HG02884 (cell line): ENCODE measurements around the gene PMM2.

ENCODE experiments used
- ATAC-seq: cut with Tn5 transposase; IDR thresholded peaks from one replicate; pipeline ENCODE4 v1.9.1; 2021; ENCODE audit warnings: mild to moderate bottlenecking, moderate library complexity; ENCODE audit not compliant: unreplicated experiment

Gene PMM2

DNA sequence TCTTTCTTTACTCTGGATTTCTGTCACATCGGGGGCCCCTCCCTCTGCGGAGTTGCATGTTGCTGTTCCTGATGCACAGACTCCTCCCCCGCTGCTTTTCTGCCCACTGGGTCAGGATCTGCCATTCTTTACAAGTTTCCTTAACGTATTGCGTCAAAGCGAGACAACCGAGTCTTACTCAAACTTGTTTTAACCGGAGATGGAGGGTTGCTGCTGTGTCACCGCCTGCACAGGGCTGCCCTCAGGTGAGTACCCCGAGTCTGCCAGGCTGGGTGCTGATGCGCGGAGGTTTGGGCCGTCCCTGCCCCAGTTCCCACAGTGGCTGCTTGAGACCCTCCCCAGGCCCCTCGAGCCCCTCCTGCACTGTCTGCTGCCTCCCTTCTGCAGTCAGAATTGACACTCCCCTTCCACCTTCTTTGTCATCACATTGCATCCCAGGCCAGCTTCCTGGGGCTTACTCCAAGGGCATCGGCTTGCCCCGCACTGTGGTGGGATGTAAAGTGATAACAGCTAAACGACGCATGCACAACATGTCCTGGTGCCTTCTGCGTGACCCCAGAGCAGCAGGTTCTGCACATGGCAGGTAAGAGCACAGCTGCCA lies 51.9 kb downstream of the PMM2 start:
- ATAC-seq: no peak

DNA sequence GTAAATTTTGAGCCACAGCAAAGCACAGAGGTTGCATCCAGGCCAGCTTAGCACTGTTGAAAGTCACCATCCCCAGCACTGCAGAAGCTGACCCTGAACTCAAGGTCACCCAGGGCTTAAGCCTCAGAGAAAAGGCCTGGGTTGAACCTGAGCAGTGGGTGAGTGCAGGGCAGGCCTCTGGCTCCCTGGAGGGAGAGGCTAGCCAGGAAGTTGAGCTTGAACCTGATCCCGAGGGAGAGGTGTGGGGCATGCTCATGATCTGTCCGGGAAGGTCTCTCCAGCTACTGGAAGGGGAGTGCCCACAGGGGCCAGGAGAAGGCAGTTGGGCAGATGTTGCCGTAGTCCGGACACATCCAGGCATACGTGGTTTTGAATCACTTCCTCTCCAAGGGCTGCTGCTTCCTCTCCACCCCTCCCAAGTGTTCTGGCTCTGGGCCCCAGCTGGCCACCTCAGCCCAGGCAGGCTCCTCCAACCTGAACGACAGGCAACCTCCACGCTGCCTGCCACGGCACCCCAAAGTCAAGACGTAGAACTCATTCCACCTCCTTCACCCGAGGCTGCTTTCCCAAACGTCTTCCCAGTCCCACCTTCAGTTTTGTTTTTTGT lies 52.7 kb downstream of the PMM2 start:
- ATAC-seq: no peak

- ATAC-seq: no peak
These were observed 54.2 kb downstream of the PMM2 start for GRCh38 chr16:8851761-8852403.

- ATAC-seq: no peak
These were observed 54.9 kb downstream of the PMM2 start for GRCh38 chr16:8852534-8852933.

- ATAC-seq: no peak
These were observed 55.5 kb downstream of the PMM2 start for GRCh38 chr16:8853150-8853549.

DNA sequence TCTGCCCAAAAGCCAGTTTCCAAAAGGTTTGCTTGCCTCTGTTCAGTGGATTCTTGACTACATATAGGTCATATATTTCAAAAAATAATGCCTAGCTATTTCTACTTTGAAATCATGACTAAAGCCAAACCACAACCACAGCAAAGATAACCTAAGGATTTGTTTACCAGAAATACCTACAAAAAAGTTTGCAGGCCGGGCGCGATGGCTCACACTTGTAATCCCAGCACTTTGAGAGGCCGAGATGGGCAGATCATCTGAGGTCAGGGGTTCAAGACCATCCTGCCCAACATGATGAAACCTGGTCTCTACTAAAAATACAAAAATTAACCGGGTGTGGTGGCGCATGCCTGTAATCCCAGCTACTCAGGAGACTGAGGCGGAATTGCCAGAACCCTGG lies 56.0 kb downstream of the PMM2 start:
- no peak for ATAC-seq

GRCh38 chr16:8854298-8854948 lies 56.8 kb downstream of the PMM2 start:
- ATAC-seq: no peak

DNA sequence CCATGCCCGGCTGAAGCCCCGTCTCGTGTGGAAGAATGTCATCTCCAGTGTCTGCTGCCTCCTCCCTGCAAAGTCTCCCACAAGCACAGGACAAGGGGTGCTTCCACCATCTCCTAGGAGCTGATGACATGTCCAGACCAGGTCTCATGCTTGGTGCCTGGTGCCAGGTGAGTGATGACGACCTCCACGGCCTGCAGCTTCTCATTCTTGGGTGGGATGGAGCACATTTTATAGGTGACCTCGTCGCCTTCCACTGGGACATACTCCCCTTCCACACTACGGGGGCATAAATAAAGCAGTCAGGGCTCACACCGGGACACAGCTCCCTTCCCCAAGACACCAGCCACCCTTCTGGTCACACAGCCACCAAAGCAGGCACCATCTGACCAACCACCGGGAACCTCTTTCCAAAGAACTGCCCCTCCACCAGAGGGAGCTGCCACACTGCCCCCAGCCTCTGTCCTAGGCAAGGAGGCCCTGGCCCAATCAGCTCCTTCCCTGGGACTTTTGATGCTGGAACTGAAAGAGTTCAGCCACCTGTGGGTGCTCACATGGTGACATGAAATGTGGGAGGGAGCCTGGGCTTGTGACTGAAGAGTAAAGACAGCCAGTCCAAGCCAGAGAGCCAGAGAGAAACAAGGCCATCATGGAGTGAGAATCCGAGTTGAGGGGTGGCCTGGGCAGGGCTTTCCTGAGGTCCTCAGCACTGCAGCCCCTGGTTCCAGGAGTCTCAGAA lies 57.6 kb downstream of the PMM2 start:
- no peak for ATAC-seq

- ATAC-seq: no peak
These were observed 58.3 kb downstream of the PMM2 start for GRCh38 chr16:8855972-8856371.

GRCh38 chr16:8858994-8859912 lies 61.6 kb downstream of the PMM2 start:
- no peak for ATAC-seq

DNA sequence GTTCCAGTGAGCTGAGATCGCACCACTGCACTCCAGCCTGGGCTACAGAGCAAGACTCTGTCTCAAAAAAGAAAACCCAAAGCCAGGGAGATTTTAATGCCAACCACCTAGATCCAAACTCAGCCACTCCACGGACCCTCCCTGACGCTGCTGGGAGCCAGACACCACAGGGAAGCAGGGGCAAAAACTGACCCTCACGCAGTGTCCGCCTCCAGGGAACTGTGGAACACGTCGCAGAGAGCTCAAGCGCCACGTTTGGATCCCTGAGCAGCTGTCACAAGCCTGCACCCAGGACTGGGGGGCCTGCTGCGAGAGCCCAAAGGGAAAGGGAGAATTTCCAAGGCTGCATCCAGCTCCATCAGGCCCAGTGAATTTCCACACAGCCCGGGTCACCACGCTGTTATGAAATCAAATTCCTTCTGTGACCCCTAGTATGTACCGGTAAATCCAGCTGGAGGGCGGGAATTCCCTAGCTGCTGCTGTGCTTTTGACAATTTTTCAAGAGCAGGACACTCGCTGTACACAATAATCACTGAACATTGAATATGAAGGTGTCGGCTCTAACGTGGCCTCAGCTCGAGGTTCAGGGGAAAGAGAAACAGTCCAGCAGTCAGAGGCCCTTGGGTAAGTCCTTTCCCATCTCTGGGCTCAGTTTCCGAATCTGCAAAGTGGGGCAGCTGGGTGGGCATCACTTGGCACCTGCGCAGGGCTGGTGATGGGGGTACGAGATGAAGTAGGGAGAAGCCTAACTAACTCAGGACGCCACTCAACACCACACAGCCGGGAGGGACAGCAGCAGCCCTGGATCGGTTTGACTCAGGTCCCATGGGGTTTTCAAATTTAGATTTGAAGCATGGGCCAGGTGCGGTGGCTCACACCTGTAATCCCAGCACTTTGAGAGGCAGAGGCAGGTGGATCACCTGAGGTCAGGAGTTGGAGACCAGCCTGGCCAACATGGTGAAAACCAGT lies 62.6 kb downstream of the PMM2 start:
- no peak for ATAC-seq

DNA sequence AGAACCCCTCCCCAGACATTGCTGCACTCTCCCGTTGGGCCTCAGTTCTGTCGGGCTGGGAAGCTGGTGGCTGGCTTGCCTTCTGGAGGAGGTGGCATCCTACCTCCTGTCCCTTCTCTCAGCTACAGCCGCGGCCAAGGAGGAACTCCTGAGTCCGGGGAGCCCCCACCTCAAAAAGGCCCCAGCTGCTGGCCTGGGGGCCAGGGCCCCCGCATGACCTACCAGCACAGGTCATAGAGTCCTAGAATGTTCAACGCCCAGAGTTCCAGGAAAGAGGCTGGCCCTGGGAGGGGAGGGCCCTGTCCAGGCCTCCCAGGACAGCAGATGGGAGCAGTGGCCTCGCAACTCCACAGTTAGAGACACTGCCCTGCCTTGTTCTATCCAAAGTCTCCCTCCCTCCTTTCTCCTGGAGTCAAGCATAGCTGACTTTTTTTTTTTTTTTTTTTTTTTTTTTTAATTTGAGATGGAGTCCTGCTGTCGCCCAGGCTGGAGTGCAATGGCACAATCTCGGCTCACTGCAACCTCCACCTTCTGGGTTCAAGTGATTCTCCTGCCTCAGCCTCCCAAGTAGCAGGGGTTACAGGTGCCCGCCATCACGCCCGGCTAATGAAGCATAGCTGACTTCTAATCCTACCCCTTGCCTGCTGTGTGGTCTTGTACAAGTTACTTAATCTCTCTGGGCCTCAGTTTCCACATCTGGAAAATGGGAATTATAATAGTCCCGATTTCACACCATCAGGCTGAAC lies 64.1 kb downstream of the PMM2 start:
- ATAC-seq: no peak

GRCh38 chr16:8862309-8863130 lies 64.9 kb downstream of the PMM2 start:
- no peak for ATAC-seq

- ATAC-seq: no peak
These were observed 66.2 kb downstream of the PMM2 start for GRCh38 chr16:8863594-8864424.

DNA sequence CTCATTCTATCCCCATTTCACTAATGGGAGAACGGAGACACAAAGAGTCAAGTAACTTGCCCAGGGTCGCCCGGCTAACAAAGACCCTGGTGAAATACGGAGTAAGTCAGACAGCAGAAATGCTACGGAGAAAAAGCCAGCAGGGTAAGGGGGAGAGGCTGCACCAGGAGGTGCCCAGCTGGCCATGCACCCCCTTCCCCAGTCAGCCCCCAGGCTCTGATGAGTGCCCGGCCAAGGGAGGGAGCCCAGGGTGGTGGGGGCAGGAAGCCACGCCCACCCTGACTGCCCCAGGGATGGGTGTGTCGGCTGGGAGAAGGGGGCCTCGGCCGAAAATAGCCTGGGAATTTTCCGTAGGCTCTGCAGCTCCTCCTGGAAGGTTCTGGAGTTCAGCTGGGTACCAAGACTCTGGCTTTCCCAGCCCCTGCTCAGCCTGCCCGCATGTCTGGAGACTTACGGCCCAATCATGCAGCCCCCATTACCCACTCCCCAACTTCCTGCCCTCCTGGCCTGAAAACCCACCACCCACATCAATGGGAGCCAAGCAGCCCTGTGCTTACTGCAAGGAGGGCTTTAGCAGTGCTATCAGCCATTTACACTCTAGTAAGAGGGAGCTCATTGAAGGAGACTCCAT lies 67.0 kb downstream of the PMM2 start:
- ATAC-seq: no peak

DNA sequence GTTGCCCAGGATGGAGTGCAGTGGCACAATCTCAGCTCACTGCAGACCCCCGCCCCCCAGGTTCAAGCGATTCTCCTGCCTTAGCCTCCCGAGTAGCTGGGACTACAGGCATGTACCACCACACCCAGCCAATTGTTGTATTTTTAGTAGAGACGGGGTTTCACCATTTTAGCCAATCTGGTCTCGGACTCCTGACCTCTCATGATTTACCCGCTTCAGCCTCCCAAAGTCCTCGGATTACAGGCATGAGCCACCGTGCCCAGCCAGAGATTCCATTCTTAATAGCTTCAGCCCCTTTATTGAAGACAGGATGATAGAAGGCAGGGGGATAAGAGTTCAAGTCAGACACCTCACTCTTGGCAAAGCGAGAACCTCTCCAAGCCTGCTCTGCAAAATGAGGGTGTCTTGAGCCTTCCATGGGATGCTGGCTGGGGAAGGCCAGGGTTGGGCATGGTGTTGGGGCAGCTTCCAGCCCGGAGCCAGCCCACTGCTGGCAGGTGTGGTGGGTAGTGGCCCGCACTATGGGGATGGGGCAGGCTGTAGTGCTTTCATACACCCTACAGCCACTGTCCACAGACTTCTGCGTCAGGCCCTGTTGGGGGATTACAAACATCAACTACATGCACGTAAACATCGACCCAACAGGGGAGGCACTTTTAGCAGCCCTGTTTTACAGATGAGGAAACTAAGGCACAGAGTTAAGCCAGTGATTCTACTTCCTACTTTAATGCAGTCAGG lies 67.7 kb downstream of the PMM2 start:
- ATAC-seq: no peak
